Measurements from ENCODE around the gene RPP40. TPM values are rescaled to one million over a fixed set of nuclear protein-coding genes. Genes with fewer than 3 reads are reported as not detected.

Gene RPP40
- polyA plus RNA-seq, 3 donors: 11.8 to 13.6 (median 12.4) TPM

- no peak for DNase-seq (ENCODE audit: low read depth in 3 of 3, low spot score in 2 of 3)
Observed at GRCh38 chr6:4971851-4972250, 32.0 kb downstream of the RPP40 start.

GRCh38 chr6:4970739-4971395 lies 33.0 kb downstream of the RPP40 start:
- no peak for DNase-seq (ENCODE audit: low read depth in 3 of 3, low spot score in 2 of 3)

DNA sequence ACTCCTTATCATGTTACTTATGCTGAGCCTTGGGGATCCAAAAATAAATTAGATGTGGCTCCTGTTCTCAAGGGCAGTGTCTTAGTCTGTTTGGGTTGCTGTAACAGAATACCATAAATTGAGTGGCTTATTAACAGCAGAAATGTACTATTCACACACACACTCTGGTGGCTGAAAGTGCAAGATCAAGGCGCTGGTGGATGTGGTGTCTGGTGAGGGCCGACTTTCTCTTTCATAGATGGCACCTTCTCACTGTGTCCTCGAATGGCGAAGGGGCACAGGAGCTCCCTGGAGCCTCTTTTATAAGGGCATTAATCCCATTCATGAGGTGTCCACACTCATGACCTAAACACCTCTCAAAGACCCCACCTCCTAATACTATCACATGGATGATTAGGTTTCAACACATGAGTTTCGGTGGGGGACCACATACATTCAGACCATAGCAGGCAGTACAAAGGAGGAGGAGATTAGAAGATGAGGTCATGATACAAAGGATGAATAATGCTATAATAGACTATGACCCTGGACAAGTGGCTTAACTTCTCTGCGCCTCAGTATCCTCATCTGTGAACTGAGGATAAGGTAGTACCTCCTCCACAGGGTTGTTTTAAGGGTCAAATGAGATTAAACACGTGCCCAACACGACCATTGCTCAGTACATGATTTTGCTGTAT lies 34.1 kb downstream of the RPP40 start:
- no peak for DNase-seq (ENCODE audit: low read depth in 3 of 3, low spot score in 2 of 3)

- DNase-seq (ENCODE audit: low read depth in 3 of 3, low spot score in 2 of 3): no peak
Observed at GRCh38 chr6:4967301-4968030, 36.4 kb downstream of the RPP40 start.

GRCh38 chr6:4965562-4966389 lies 38.1 kb downstream of the RPP40 start:
- DNase-seq (ENCODE audit: low read depth in 3 of 3, low spot score in 2 of 3): no peak

- no peak for DNase-seq (ENCODE audit: low read depth in 3 of 3, low spot score in 2 of 3)
Observed at GRCh38 chr6:4964675-4965561, 38.9 kb downstream of the RPP40 start.

DNA sequence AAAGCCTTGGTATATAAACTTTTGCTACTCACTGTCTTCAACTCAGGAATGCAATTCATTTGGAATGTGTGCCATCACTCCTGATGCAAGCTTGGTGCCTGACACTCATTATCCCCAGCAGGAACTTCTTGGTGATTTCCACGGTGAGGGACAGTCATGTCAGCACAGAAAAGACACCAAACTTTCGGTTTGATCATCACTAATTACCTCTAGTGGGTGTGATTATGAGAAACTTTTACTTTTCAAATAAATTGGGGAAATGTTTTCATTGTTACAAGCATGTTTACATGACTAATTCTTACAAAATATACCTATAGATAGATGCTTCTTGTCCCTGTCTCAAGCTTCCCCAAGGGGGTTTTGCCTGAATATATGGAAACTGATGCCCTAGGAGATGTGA lies 40.9 kb downstream of the RPP40 start:
- DNase-seq (ENCODE audit: low read depth in 3 of 3, low spot score in 2 of 3): no peak

- DNase-seq (ENCODE audit: low read depth in 3 of 3, low spot score in 2 of 3): no peak
Observed at GRCh38 chr6:4961322-4962168, 42.3 kb downstream of the RPP40 start.

DNA sequence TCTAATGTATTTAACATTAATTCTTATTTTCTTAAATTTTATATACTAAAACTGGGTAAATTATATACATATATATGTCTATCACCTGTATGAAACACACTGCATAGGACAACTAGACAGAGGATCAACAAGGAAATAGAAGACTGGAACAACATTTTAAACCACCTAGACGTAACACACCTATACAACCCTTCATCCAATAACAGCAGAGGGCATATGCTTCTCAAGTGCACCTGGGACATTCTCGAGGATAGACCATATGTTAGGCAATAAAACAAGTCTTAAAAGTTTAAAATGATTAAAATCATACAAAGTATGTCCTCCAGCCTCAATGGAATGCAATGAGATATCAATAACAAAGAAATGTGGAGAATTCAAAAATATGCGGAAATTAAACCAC lies 45.2 kb downstream of the RPP40 start:
- no peak for DNase-seq (ENCODE audit: low read depth in 3 of 3, low spot score in 2 of 3)

DNA sequence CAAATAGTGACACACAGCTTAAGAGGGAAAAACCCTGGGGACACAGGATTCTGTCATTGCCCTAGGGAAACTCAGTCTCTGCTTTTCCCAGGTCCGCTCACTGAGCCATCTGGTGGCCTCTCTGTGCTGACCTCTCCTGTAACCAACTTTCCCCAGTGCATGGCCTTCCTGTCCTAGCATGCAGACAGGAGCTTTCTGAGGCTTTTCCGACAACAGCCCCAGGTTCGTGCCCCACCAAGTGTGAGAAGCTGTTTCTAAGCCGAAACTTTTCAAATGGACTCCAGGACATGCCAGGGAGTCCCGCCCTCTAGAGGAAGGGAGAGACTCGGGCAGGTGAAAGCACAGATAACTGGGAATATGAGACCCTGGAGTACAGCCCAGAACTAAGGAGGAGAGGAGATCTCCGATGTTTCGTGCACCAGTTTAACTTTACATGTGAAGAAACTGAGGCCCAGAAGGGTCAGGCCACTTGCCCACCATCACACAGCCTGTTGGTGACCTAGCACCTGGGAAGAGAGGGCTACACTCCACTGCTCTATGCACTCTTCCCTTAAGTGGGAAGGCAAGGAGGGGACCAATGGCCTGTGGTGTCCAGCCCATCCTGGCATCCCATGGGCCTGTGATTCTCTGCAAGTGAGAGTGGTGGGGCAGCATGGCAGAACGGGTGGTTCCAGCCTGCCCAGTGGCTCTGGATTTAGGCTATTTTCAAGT lies 46.2 kb downstream of the RPP40 start:
- DNase-seq (ENCODE audit: low read depth in 3 of 3, low spot score in 2 of 3): no peak

DNA sequence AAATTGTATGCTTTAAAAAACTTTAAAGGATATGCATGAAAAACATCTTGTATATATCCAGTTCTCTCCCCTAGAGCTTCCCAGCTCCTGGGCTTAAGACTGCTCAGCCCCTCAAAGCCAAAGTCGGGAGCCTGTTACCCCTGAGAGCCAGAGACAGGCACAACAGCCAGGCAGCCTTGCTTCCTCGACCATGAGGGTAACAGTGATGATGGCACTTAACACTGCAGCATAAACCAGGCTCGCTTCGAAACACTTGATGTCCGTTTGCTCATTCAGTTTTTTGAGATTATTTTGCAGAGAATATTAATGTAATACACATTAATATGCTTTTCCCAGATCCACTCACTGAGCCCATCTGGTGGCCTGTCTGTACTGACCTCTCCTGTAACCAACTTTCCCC lies 47.2 kb downstream of the RPP40 start:
- no peak for DNase-seq (ENCODE audit: low read depth in 3 of 3, low spot score in 2 of 3)

GRCh38 chr6:4953440-4953839 lies 50.4 kb downstream of the RPP40 start:
- DNase-seq (ENCODE audit: low read depth in 3 of 3, low spot score in 2 of 3): no peak

- DNase-seq (ENCODE audit: low read depth in 3 of 3, low spot score in 2 of 3): no peak
Observed at GRCh38 chr6:4950836-4951533, 52.9 kb downstream of the RPP40 start.

- DNase-seq (ENCODE audit: low read depth in 3 of 3, low spot score in 2 of 3): no peak
Observed at GRCh38 chr6:4950076-4950475, 53.8 kb downstream of the RPP40 start.

DNA sequence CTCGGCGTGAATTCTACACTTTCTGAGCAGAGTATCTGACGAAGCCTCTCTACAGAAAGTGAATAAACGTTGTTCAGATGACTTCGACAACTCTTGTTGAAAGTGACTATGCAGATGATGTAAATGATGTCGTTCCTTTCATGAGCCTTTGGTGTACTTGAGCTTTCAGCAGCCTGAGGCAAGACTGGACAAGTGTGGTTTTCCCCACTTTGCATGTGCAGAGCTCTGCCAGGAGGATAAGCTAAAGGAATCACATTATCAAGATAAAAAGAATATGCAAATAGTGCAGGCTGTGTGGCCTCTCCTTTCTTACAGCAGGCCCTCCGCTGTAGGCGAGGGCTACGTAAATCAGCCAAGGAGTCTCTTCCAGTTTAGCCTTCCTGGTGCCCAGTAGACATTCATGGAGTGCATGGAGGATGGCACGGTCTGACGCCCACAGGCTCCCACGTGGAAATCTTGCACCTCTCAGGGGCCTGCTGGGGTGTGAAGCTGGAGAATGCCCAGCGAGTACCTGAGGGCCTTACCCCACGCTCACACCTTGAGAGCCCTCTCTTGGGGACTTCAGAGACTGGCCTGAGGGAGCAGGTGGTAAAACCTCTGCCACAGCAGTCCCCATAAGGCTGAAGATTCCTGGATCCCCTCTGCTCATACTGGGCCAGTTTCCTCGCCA lies 54.9 kb downstream of the RPP40 start:
- DNase-seq (ENCODE audit: low read depth in 3 of 3, low spot score in 2 of 3): no peak

DNA sequence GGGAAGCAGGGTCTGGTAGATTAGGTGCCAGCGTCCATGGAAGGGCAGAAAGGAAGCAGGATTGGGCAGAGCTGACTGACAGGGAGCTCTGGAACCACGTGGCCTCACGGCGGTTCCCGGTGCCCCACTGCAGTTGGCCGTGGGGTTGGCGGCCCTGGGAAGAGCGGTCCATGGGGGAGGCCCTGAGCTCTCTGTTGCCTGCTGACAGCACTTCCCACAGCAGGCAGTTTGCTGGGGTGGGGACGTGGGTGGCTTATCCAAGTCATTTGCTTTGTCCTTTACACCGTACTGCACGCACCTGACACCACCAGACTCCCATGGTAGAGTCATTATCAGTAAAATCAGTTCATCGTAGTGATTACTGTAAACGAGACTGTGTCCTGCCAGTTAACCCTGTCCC lies 56.1 kb downstream of the RPP40 start:
- no peak for DNase-seq (ENCODE audit: low read depth in 3 of 3, low spot score in 2 of 3)

DNA sequence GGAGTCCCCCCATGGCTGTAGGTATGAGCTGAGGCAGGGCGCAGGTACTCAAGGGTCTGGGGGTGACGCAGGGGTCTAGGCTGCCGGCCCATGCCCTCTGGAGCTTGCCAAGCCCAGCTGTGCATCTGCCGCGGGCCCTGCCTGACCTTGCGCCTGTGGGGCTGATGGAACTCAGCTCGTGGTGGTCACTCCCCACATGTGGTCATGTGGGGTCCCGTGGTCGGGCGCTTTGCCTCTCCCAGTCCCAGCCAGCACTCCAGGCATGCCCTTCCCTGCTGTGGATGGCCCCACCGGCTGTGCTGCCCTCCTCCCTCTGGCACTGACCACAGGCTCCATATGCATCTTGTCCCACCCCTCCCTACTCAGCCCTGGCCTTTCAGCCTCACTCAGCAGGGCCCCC lies 57.3 kb downstream of the RPP40 start:
- no peak for DNase-seq (ENCODE audit: low read depth in 3 of 3, low spot score in 2 of 3)

All from right renal cortex interstitium (tissue), 3 donors.